PC-3 (cell line): Measurements from ENCODE around the gene GRIA4.

Experiments used
- CTCF ChIP-seq: fragments of 300-600 bp; sonication (generic); conservative IDR thresholded peaks from 2 replicates; pipeline ENCODE4 v1.5.1; 2017; ENCODE audit warnings: antibody characterized with exemption, low read depth, mild to moderate bottlenecking, low read length
- EZH2 ChIP-seq: fragments of 300-600 bp; sonication (generic); IDR thresholded peaks from one replicate; pipeline ENCODE4 v1.6.1; 2017; ENCODE audit warnings: antibody characterized with exemption, mild to moderate bottlenecking, low read length; ENCODE audit not compliant: unreplicated experiment

GRCh38 chr11:105738251-105738650 lies 128.4 kb downstream of the GRIA4 start:
- TF ChIP-seq CTCF (no peak), EZH2 (no peak)
